H1 (cell line): Measurements from ENCODE around the gene RFTN2. TPM values are rescaled to one million over a fixed set of nuclear protein-coding genes. Genes with fewer than 3 reads are reported as not detected.
A peak's percentile ranks its signal among the peaks of the same experiment; 100 is the strongest.
"Not testable (repeated sequence)": the region's sequence is repeated elsewhere in the genome, so short reads cannot be mapped to it uniquely, and the experiment has no call there.

Experiments used
- CTCF ChIA-PET: fragments of 300-600 bp; sonication (Branson Sonifier 250); formaldehyde crosslinking; loops from one replicate; lab custom pipeline; 2021; ENCODE audit not compliant: partially characterized antibody; lab: Charles Lee
- POLR2A ChIA-PET: fragments of 300-600 bp; sonication (Branson Sonifier 250); formaldehyde crosslinking; loops from one replicate; lab custom pipeline; 2021; ENCODE audit warnings: inconsistent platforms; ENCODE audit not compliant: partially characterized antibody; lab: Charles Lee
- DNase-seq, 2 experiments: peaks; one replicate each; pipeline versions ENCODE4 v3.0.0 to v3.0.0-alpha.2; 2010 to 2022; ENCODE audit warnings: low spot score in 2 of 2, low read depth in 1 of 2, mixed read lengths in 1 of 2
- FAIRE-seq: peaks from 2 replicates; lab custom pipeline; 2011; peaks lifted over from hg19 to GRCh38; lab: Jason Lieb, UNC
- H2AFZ ChIP-seq: 2 replicates; pipeline ENCODE4 v1.8.1; 2012; ENCODE audit warnings: low read length, inconsistent platforms
- H2AK5ac ChIP-seq: 2 replicates; pipeline ENCODE4 v1.6.1; 2013; ENCODE audit warnings: low read depth, low read length
- H2BK120ac ChIP-seq: replicated peaks from 2 replicates; pipeline ENCODE3; 2013; ENCODE audit warnings: low read depth, low read length, inconsistent platforms
- H2BK12ac ChIP-seq: 2 replicates; pipeline ENCODE4 v1.6.1; 2013; ENCODE audit warnings: low read depth, low read length
- H2BK15ac ChIP-seq: 2 replicates; pipeline ENCODE4 v1.6.1; 2013; ENCODE audit warnings: low read length
- H2BK20ac ChIP-seq: 2 replicates; pipeline ENCODE4 v1.6.1; 2013; ENCODE audit warnings: low read length
- H2BK5ac ChIP-seq: 2 replicates; pipeline ENCODE4 v1.6.1; 2013; ENCODE audit warnings: low read depth, low read length
- H3K14ac ChIP-seq: 2 replicates; pipeline ENCODE4 v1.6.1; 2013; ENCODE audit warnings: inconsistent platforms; ENCODE audit not compliant: insufficient read length
- H3K18ac ChIP-seq: 2 replicates; pipeline ENCODE4 v1.6.1; 2013; ENCODE audit warnings: low read length; ENCODE audit errors: extremely low read depth
- H3K23ac ChIP-seq: 2 replicates; pipeline ENCODE4 v1.6.1; 2013; ENCODE audit warnings: inconsistent platforms; ENCODE audit not compliant: insufficient read length
- H3K23me2 ChIP-seq: 2 replicates; pipeline ENCODE4 v1.6.1; 2013; ENCODE audit warnings: low read depth, low read length
- H3K27ac ChIP-seq: 2 replicates; pipeline ENCODE4 v1.6.1; 2011; ENCODE audit warnings: low read depth, low read length, inconsistent platforms
- H3K27me3 ChIP-seq, 4 experiments: replicated peaks in 1 of 4; 1 replicate in 1 of 4; 2 replicates in 3 of 4; pipeline versions ENCODE4 v1.6.1 to v1.8.1; 2011 to 2013; ENCODE audit warnings: low read length in 3 of 4, mild to moderate bottlenecking in 3 of 4, inconsistent platforms in 2 of 4, mixed read lengths in 2 of 4, moderate library complexity in 1 of 4; ENCODE audit not compliant: control insufficient read depth in 3 of 4, insufficient read depth in 3 of 4; ENCODE audit errors: extremely low read depth in 1 of 4
- H3K36me3 ChIP-seq, 4 experiments: 2 replicates each; pipeline versions ENCODE4 v1.6.1 to v1.8.1; 2011 to 2013; ENCODE audit warnings: mild to moderate bottlenecking in 4 of 4, low read length in 3 of 4, moderate library complexity in 2 of 4, control low read depth in 1 of 4, inconsistent platforms in 1 of 4; ENCODE audit not compliant: insufficient read depth in 4 of 4, control insufficient read depth in 2 of 4
- H3K4ac ChIP-seq: replicated peaks from 2 replicates; pipeline ENCODE3; 2013; ENCODE audit warnings: low read length, low read depth, mixed read lengths, inconsistent platforms; ENCODE audit not compliant: insufficient read length
- H3K4me1 ChIP-seq, 4 experiments: replicated peaks in 1 of 4; 1 replicate in 1 of 4; 2 replicates in 3 of 4; pipeline versions ENCODE4 v1.6.1 to v1.8.1; 2011 to 2013; ENCODE audit warnings: low read length in 3 of 4, inconsistent platforms in 2 of 4, mixed read lengths in 1 of 4; ENCODE audit not compliant: insufficient read depth in 4 of 4, control insufficient read depth in 3 of 4
- H3K4me2 ChIP-seq, 2 experiments: 2 replicates each; pipeline versions ENCODE4 v1.6.1 to v1.8.1; 2011 to 2013; ENCODE audit warnings: low read depth in 2 of 2, low read length in 2 of 2, control low read depth in 1 of 2, inconsistent platforms in 1 of 2, mild to moderate bottlenecking in 1 of 2; ENCODE audit not compliant: insufficient read depth in 1 of 2
- H3K4me3 ChIP-seq, 4 experiments: fragments of 200-600, 300-600 bp in 1 of 4; sonication (generic), shearing (Covaris generic), sonication (Bioruptor Twin) in 1 of 4; 2 replicates each; pipeline versions ENCODE4 v1.5.1 to v1.8.1; 2011 to 2016; ENCODE audit warnings: low read length in 4 of 4, low read depth in 3 of 4, control low read depth in 2 of 4, inconsistent platforms in 2 of 4, mild to moderate bottlenecking in 2 of 4, mixed read lengths in 1 of 4, moderate library complexity in 1 of 4; ENCODE audit not compliant: insufficient read depth in 2 of 4; ENCODE audit errors: extremely low read depth in 1 of 4
- H3K56ac ChIP-seq: replicated peaks from 2 replicates; pipeline ENCODE3; 2013; ENCODE audit warnings: low read depth, mild to moderate bottlenecking, mixed read lengths, low read length, inconsistent platforms; ENCODE audit not compliant: insufficient read length
- H3K79me1 ChIP-seq: 2 replicates; pipeline ENCODE4 v1.6.1; 2013; ENCODE audit warnings: low read depth, low read length, control low read depth
- H3K79me2 ChIP-seq, 2 experiments: 2 replicates each; pipeline versions ENCODE4 v1.6.1 to v1.8.1; 2012 to 2013; ENCODE audit warnings: low read length in 2 of 2, mild to moderate bottlenecking in 2 of 2, inconsistent platforms in 1 of 2; ENCODE audit not compliant: insufficient read depth in 2 of 2, control insufficient read depth in 1 of 2
- H3K9ac ChIP-seq, 4 experiments: replicated peaks in 1 of 4; 1 replicate in 1 of 4; 2 replicates in 3 of 4; pipeline versions ENCODE4 v1.6.1 to v1.8.1; 2011 to 2013; ENCODE audit warnings: low read depth in 3 of 4, low read length in 3 of 4, control low read depth in 2 of 4, mild to moderate bottlenecking in 2 of 4, moderate library complexity in 2 of 4, inconsistent platforms in 1 of 4; ENCODE audit errors: extremely low read depth in 1 of 4
- H3K9me3 ChIP-seq, 2 experiments: 2 replicates each; pipeline versions ENCODE4 v1.6.1 to v1.8.1; 2012 to 2013; ENCODE audit warnings: mild to moderate bottlenecking in 2 of 2, moderate library complexity in 2 of 2, control low read depth in 1 of 2, inconsistent platforms in 1 of 2, low read depth in 1 of 2, low read length in 1 of 2, mixed read lengths in 1 of 2; ENCODE audit not compliant: insufficient read depth in 2 of 2
- H4K20me1 ChIP-seq, 2 experiments: replicated peaks in 1 of 2; 2 replicates each; pipeline versions ENCODE3 to v1.8.1; 2011 to 2013; ENCODE audit warnings: inconsistent platforms in 2 of 2, low read length in 2 of 2, mild to moderate bottlenecking in 1 of 2; ENCODE audit not compliant: insufficient read depth in 2 of 2, control insufficient read depth in 1 of 2
- H4K5ac ChIP-seq: 2 replicates; pipeline ENCODE4 v1.6.1; 2013; ENCODE audit warnings: low read length, low read depth, mixed read lengths, inconsistent platforms; ENCODE audit not compliant: insufficient read length
- H4K8ac ChIP-seq: 2 replicates; pipeline ENCODE4 v1.8.0; 2013; ENCODE audit warnings: mild to moderate bottlenecking, moderate library complexity, low read length, inconsistent platforms; ENCODE audit not compliant: insufficient read depth; ENCODE audit errors: extremely low read depth
- H4K91ac ChIP-seq: replicated peaks from 2 replicates; pipeline ENCODE3; 2013; ENCODE audit warnings: low read length, mixed read lengths, inconsistent platforms; ENCODE audit not compliant: insufficient read length
- NANOG ChIP-seq: IDR thresholded peaks from 2 replicates; pipeline ENCODE4 v1.6.1; 2011; ENCODE audit warnings: low read length, low read depth, mild to moderate bottlenecking, inconsistent platforms; ENCODE audit not compliant: insufficient read depth, poor library complexity, severe bottlenecking
- SP1 ChIP-seq: IDR thresholded peaks from 2 replicates; pipeline ENCODE4 v1.6.1; 2011; ENCODE audit warnings: low read depth, low read length
- TAF1 ChIP-seq: IDR thresholded peaks from 2 replicates; pipeline ENCODE4 v1.6.1; 2011; ENCODE audit warnings: mild to moderate bottlenecking, low read depth, low read length
- TCF12 ChIP-seq: IDR thresholded peaks from 2 replicates; pipeline ENCODE4 v1.6.1; 2011; ENCODE audit warnings: low read depth, mild to moderate bottlenecking, low read length
- WGBS, 2 experiments: shearing (Covaris generic) in 1 of 2; methylation state at CpG; one replicate each; pipeline versions ENCODE4 v1.1.6 to v1.1.7; 2013 to 2015; ENCODE audit warnings: low lambda C conversion rate in 2 of 2, mixed read lengths in 2 of 2, inconsistent platforms in 1 of 2, low coverage in 1 of 2, missing lambda C conversion rate in 1 of 2; ENCODE audit not compliant: insufficient replicate concordance in 2 of 2, insufficient coverage in 1 of 2, insufficient read length in 1 of 2; ENCODE audit errors: extremely low coverage in 1 of 2, missing lambda C conversion rate in 1 of 2; 5-methylcytosine and 5-hydroxymethylcytosine counted together
- polyA plus RNA-seq, 7 experiments: library from polyadenylated mRNA; depleted of rRNA in 3 of 7; stranded (reverse) in 5 of 7; unstranded in 2 of 7; fragments of >200 nt in 5 of 7; fragments of 200-250 nt in 2 of 7; gene quantifications; 1 replicate in 5 of 7; 2 replicates in 1 of 7; 4 replicates in 1 of 7; pipeline versions ENCODE4 v1.2.1 to v1.2.3, GENCODE V29; 2011 to 2013; ENCODE audit warnings: missing spikeins in 2 of 7, mixed read lengths in 2 of 7
- total RNA-seq: library from RNA; stranded (reverse); fragmentation: NEBNext Ultra II Directional; extraction: Animal tissue kit (Norgen Biotek cat#: 25700); gene quantifications from 2 replicates; pipeline ENCODE4 v1.2.1, GENCODE V29; 2021

RFTN2 gene
- total and polyA plus RNA-seq, 2 of the 8 experiments (the other 6 are each of a cell fraction or from before 2014, with no cell fraction given): 2.3 to 2.4 TPM

- CTCF ChIA-PET: interaction anchor here (0.9 kb wide), 1 partner anchor 9 kb away, joined by 4 read pairs; no protein-coding TSS in a partner anchor
- not testable (repeated sequence) for H2BK15ac ChIP-seq, H3K18ac ChIP-seq, H2AK5ac ChIP-seq, H3K9me3 ChIP-seq, H3K14ac ChIP-seq, H3K23me2 ChIP-seq, H2BK12ac ChIP-seq, H2BK120ac ChIP-seq, H3K27me3 ChIP-seq, H4K8ac ChIP-seq, H3K23ac ChIP-seq, H4K20me1 ChIP-seq
- POLR2A ChIA-PET: interaction anchor here (0.7 to 4.7 kb wide), 11 partner anchors 9 to 89 kb away, joined by 3 to 23 read pairs (median 3); partner anchors contain the start of gene HSPD1
- WGBS, 2 experiments: 22% methylated on average over 7 of the region's 7 CpGs; no CpG with 5 or more reads in 1 of the 2 experiments
- Histone ChIP-seq H3K4me2 (peak overlapping the region; percentile 34 to 36; a peak in 2 of 4 replicates), H3K9ac (peak overlapping the region in 1 of 4 experiments; percentile 40; a peak in 2 of 7 replicates), H3K27ac (peak overlapping the region; percentile 77)
- peak; percentile 51; the same call in 1 of the 2 replicates for TF ChIP-seq SP1
- 0 out of 2 replicates have a peak, but pooled peaks have one; percentile 71 for TF ChIP-seq TCF12
- TF ChIP-seq TAF1: peak; percentile 31; the same call in 1 of the 2 replicates
- TF ChIP-seq NANOG: peak; percentile 41
- TF ChIP-seq, all 59 proteins: peak for 4; not testable (repeated sequence) for 55
- not testable (repeated sequence) for H2AFZ ChIP-seq, FAIRE-seq, DNase-seq, H3K36me3 ChIP-seq, H3K4me3 ChIP-seq, H2BK20ac ChIP-seq, H4K91ac ChIP-seq, H4K5ac ChIP-seq, H3K79me2 ChIP-seq, H3K4ac ChIP-seq, H3K56ac ChIP-seq, H3K79me1 ChIP-seq
- Histone ChIP-seq H3K4me1 (peaks cover 4 to 19% (median 9%) of the 10 kb centered on the region in 4 experiments), H2BK5ac (peak overlapping the region; percentile 92; the same call in 1 of the 2 replicates)
Measured at GRCh38 chr2:197587255-197587654, 88.1 kb downstream of the RFTN2 start.
